Smooth muscle cell of the brain vasculature (primary cell): ENCODE results near the gene YPEL5.
"Not testable (repeated sequence)": the region's sequence is repeated elsewhere in the genome, so short reads cannot be mapped to it uniquely, and the experiment has no call there.

Experiments used
- DNase-seq: peaks from one replicate; pipeline ENCODE4 v3.0.0-alpha.2; 2012; ENCODE audit warnings: low read depth, low spot score

The YPEL5 gene

DNA sequence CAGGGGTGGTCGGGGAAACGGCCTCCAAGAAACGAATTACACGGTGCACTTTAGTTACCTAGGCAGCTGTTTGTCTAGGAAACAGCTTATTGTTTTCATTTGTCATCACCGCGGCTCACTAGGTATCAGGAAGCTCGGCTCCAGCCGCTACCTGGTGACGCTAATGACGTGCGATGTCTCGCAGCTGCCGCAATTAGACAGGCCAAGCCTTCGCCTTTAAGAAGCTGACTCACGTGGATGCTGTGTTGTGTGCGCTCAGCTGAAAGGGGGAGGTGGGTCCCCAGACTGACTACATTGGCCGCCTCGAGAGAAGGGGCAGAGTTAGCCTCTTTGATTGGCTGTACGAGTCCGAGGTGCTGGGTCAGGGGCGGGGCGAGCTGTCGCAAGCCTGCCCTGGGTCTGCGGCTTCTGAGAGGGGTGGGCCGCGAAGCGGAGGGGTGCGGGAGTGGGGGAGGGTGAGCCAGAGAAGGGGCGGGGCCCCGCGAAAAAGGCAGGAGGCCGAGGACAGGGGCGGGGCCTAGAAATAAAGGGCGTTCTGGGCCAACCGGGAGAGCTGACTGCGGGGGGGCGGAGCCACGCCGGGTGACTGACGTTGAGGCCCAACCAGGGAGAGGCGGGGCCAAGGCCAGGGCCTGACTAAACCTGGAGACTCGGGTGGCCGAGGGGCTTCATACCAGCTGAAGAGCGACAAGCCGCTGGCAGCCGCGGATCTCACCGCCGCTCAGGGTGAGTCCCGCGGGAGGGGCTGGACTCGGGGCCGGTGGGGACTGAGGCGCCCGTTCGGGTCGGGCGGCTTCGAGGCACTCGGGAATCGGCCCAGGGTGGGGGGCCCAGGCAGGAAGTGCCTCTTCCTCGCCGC, at the start of gene YPEL5:
YPEL5 (plus strand) TSS at position 671 of the 859 bp plus-strand sequence. CDS start 9,645 bp downstream, outside the sequence.
- peak; percentile 96 for DNase-seq

DNA sequence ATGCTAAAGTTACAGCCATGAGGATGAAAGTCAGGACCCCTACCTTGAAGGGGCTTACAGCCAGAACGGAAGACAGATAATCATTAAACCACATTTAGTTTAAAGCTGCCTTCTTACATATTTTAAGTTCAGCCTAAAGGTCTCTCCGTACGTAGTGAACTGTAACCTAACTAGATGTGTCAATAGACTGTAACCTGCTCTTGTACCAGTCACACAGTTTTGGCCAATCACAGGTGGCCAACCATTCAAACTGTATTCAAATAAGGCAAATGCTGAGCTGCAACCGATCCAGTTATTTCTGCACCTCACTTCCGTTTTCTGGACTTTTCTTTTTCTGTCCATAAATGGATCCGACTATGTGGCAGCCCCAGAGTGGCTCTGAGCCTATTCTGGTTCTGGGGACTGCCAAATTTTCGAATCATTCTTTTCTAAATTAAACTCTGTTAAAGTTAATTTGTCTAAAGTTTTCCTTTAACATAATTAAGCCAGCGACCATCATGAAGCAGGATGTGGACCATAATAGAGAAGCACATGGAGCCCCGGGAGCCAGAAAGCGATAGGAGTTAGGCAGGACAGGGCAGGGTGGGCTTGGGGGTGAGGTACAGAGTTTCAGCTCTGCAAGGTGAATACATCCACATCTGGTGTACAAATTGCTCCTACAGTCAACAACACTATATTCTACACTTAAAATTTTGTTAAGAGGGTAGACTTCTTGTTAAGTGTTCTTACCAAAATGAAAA, 48.4 kb upstream of the YPEL5 start:
- DNase-seq = no peak

DNA sequence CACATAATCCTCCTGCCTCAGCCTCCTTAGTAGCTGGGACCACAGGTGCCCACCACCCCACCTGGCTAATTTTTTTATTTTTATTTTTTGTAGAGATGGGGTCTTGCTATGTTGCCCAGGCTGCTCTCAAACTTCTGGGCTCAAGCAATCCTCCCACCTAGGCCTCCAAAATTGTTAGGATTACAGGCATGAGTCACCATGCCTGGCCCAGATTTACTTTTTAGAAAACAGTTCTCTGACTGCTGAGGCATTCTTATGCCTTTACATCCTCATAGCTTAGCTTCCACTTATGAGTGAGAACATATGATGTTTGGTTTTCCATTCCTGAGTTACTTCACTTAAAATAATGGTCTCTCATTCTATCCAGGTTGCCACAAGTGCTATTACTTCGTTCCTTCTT, 47.4 kb upstream of the YPEL5 start:
- DNase-seq = not testable (repeated sequence)

DNA sequence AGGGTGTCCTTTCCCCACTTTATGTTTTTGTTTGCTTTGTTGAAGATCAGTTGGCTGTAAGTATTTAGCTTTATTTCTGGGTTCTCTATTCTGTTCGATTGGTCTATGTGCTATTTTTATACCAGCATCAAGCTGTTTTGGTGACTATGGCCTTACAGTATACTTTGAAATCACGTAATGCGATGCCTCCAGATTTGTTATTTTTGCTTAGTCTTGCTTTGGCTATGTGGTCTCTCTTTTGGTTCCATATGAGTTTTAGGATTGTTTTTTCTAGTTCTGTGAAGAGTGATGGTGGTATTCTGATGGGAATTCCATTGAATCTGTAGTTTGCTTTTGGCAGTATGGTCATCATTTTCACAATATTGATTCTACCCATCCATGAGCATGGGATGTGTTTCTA, 46.1 kb upstream of the YPEL5 start:
- DNase-seq = not testable (repeated sequence)

DNA sequence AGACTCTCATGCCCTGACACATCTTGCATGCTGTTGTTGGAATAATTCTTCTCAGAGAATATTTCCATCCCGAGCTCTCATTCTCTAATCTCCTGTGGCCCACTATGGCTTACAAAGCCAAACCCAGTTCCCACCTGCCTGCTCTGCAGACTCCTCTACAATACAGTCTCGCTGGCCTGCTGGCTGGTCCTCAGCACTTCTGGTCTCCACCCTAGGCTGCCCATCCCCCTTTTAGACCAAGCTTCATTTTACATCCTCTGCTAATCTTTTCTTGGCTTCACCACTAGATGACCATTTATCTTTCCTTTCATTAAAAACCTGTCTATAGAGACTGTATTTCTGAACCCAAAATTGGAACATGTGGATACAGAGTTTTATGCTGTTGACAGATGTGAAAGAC, 42.5 kb upstream of the YPEL5 start:
- DNase-seq = no peak

DNA sequence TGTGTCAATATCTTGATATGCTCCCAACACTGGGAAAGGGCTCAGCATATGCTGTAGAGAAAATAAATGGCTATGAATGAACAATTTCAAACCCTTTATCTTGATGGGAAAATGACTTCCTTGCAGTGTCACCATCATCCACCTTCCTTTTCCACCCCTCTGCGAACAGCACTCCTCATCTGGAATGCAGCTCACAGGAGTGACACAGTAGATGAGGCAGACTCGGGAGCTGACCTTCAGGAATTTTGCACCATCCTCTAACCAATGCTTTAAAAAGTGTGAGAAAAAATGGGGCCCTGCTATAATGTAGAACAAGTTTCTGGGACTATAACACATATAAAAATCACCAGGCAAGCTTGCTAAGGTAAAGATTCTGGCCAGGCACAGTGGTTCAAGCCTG, 41.3 kb upstream of the YPEL5 start:
- DNase-seq = no peak

DNA sequence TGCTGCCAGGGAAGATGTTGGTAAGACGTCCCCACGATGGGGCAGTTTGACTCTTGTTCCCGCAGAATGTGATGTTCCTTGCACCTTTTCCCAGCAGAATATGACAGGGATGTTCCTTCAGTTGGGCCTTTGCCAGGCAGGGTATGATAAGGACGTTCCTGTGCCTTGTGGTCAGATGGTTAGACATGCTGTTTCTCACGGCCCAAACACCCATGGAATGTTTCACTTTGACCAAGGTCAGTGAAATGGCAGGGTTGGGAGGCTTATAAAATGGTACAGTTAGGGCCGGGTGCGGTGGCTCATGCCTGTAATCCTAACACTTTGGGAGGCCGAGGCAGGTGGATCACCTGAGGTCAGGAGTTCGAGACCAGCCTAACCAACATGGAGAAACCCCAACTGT, 40.3 kb upstream of the YPEL5 start:
- no peak for DNase-seq

DNA sequence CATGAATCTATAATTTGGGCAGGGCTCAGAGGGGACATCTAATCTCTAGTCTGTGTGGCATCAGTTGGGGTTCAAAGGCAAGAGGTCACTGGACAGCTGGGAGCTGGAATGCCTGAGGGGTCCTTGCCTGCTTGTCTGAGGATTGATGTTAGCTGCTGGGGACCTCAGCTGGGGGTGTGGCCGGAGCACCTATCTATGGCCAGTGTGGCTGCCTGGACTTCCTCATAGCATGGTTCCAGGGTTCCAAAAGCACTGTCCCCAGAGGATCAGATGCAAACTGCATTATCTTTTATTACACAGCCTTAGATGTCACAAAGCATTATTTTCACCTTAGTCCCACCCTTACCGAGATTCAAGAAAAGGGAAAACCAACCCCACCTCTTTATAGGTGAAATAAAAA, 38.6 kb upstream of the YPEL5 start:
- no peak for DNase-seq

DNA sequence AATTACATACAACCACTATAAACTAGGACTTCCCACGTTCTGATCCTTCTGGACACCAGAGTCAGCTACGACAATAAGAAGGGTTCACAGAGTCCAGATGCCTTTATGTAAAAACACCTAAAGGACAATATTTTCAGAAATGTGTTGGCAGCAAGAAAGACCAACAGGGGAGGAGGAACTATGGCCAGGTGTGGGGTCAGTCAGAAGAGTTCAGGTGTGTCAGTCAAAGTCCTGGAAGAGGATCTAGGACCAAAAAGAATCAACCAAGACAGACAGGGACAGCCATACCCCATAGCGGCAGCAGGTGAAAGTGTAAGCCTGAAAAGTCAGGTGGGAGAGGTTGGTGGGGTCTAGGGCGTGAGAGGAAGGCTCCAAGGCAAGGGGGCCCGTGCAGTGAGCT, 38.0 kb upstream of the YPEL5 start:
- no peak for DNase-seq

DNA sequence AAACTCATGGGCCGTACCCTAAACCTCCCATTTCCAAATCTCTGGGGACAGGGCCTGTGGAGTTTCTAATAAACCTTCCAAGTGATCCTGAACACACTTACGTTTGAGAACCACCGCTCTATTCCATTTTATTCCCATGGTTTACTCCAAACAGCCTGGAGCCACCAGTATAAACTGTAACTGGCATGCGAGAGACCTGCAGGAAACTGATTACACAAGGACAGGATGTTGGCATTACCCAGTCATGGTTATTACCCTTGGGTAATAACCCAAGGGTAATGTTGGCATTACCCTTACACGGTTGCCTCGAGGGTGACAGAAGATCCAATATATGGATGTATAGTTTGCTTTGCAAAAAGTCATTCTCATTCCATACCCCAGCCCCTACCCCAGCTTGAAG, 37.0 kb upstream of the YPEL5 start:
- no peak for DNase-seq

DNA sequence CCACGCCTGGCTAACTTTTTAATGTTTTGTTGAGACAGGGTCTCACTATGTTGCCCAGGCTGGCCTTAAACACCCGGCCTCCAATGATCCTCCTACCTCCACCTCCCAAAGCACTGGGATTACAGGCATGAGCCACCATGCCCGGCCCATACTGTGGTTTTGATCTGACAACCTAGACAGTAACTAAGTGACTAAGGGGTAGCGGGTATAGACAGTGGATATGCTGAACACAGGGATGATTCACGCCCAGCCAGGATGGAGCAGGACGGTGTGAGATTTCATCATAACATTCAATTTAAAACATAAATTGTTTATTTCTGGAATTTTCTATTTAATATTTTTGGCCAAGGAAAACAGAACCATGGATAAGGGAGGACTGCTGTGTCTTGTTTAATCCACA, 36.0 kb upstream of the YPEL5 start:
- no peak for DNase-seq

DNA sequence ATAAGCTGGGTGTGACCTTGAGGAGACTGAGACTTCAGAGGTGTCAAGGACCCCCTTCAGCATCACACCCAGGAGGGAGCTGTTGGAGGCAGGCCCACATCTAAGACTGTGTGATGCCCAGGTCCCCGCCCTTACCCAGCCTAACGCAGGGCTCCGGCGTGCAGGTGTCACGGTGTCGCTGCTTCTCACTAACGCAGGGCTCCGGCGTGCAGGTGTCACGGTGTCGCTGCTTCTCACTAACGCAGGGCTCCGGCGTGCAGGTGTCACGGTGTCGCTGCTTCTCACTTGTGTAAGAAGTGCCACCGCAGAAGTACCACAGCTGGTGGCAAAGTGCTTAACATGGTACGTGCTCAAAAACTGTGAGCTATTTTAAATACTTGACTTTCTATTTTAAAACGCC, 35.6 kb upstream of the YPEL5 start:
- DNase-seq = not testable (repeated sequence)

DNA sequence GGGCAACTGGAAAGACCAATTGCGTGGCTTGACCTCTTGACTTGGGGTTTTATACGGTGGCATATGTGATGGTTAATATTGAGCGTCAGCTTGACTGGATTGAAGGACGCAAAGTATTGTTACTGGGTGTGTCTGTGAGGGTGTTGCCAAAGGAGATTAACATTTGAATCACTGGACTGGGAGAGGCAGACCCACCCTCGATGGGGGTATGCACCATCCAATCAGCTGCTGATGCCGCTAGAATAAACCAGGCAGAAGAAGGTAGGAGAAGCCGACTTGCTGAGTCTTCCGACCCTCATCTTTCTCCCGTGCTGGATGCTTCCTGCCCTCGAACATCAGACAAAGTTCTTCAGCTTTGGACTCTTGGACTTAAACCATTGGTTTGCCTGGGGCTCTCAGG, 34.2 kb upstream of the YPEL5 start:
- DNase-seq = no peak

DNA sequence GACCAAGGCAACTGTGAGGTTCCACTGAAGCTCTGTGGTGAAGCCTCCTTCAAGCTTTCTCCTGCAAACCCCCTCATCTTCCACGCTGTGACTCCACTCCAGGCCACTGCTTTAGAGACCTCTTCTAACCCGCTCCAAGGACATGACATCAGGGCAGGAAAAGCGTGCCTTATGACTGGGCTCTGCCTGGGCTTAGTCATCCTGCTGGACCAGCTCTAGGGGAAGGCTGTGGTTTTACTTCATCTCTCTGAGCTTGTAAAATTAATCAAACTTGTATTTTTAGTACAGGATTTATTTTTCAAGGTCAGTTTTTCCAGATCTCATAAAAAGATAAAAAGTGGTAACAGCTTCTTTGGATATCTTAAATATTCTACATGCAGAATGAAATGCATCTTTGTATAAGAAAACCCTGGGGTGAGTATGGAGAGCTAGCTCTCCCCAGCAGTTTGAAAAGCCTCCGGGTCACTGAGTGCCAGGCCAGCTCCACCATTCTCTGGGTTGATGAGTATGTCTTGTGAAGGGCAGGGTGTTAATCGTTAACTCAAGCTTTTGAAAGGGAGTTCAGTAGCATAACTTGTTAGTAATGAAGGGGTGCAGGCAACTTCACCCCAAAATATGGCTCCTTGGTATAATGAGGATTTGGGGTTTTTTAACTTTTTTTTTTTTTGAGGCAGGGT, 33.1 kb upstream of the YPEL5 start:
- DNase-seq = peak; percentile 41

DNA sequence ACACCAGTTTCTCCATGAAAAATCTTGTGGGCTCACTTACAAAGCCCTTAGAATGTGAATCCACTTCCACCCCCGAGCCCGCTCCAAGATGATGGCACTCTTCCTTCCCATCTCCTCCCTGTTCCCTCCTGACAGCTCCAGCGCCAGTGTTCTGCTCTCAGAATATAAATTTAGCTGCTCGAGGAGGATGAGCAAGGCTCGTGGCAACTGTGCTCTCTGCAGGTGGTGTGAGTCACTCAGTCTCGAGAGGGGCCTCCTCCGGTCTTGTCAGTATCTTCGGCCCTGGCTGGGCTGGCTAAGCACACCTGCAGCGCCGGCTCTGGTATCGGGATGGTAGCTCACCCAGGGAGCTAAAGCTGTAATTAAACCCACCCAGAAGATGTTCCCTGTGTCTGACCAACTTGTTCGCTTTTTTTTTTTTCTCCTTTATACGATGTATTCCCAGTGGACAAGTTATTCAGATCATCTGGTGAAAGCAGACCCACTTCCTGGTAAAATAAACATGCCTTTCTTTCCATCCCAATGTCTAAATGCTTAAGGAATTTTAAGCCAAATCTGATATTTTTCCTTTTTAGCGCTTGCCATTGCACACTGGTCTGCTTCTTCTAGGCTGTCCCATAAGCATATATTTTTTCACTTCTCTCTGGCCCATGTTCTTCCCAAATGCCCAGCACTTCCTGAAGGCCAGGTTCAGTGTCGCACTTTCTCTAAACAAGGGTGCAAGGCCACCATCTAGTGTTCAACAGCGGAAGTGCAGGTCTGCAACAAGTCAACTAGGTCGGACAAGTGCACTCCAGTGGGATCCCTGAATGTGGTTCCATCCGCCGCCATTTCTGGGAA, 31.4 kb upstream of the YPEL5 start:
- DNase-seq = peak; percentile 77

DNA sequence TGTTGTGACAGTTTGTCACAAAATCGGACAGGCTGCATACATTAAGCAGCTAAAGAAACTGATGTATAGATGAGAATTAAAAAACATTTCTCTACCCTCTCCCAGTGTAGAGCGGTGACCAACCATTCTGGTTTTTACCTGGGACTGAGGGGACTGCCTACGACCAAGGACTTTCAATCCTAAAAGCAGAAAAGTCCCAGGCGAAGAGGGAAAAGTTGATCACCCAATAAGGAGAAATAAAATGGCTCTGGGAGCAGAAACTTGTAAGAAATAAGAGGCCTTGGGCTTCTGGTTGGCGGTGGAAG, 30.9 kb upstream of the YPEL5 start:
- no peak for DNase-seq

DNA sequence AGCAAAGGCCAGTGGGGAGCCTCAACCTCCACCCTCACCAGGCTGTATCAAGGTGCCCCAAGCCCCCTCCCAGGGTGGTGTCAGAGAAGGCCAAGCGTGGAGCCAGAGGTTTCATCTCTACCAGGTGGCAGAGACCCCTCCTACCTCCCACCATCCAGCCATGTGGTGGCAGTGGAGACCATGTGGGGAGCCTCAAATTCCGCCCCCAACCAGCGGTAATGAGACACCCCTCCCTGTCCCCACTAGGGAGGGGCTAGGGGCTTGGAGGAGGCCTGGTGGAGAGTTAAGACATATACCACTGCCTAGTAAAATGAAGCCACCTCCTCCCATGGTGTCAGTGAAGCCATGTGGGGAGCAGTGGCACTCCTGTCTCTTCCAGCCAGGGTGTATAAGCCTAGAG, 24.4 kb upstream of the YPEL5 start:
- DNase-seq = no peak

DNA sequence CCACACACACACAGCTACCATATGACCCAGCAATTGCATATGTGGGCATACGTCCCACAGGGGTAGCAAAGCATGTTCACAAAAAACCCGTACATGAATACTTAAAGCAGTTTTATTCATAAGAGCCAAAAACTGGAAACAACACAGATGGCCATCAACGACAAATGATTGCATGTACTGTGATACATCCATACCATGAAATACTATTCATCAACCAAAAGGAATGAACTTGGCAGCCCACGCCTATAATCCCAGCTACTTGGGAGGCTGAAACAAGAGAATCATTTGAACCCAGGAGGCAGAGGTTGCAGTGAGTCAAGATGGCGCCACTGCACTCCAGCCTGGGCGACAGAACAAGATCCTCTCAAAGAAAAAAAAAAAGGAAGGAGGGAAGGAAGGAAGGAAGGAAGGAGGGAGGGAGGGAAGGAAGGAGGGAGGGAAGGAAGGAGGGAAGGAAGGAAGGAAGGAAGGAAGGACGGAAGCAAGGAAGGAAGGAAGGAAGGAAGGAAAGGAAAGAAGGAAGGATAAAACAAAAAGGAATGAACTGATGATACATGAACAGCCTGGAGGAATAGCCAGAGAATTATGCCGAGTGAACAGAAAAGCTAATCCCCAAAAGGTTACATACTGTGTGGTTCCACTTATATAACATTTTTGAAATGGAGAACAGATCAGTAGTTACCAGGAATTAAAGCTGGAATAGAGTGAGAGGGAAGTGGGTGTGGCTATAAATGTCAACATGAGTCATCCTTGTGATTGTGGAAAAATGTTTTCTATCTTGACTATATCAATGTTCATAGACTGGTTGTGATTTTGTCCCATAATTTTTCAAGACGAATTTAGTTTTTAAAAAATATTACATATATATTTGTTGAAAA, 19.6 kb upstream of the YPEL5 start:
- no peak for DNase-seq

DNA sequence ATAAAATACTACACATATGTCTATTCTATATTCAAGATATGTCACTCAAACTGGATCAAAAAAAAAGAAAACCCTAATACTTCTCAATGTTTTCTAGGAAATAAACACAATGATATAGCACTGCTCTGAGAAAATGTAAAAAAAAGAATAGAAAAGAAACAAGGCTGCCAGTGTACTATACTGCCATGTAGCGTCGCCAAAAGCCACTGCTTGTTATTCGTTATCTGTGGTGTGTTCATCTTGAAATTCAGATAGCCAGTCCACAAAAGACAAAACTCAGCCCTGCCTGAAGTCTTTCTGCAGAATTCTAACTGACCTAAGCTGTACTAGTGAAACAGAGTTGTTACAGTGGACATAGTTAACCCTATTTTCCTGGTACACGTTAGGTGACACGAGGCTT, 12.2 kb upstream of the YPEL5 start:
- no peak for DNase-seq

DNA sequence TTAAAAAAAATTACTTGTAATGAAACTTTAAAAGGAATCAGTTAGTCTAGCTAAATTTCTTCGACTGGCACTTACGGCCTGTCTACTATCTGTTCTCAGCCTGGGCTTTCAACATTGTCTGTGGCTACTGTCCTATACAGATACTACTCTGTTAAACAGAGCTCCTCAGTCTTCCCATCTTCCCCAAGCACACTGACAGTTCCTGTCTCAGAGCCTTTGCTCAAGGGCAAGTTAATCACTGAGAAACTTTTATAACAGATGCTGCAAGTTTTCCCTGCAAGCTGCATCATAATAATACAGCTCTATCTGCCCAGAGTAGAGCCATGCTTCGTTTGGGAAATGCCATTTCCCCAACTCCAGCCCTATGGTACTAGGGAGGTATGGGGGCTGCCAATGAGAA, 11.3 kb upstream of the YPEL5 start:
- DNase-seq = no peak
